Measurements from ENCODE around the gene CCDC17.

DNA sequence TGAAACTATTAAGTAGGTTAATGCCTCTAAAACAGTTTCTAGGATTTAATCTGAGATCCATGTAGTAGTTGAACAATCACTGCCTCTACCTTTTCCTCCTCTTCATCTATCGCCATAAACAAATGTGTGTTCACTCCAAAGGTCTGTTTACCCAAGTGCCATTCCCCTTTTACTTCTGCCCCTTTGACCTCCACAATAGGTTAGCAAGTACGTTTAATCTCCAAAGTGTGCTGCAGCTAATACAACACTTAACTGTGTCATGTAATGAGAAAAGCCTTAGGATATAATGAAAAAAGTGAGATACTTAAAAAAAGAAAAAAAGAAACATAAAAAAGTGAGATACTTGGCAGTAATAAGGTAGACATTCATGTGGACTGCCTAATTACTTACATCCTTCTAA lies 34.3 kb upstream of the CCDC17 start:
- TF ChIP-seq POLR2A (IDR thresholded peaks at IDR 0.05; ENCODE audit: low read length): no peak
- no peak for TF ChIP-seq GATA1 (IDR thresholded peaks at IDR 0.05; ENCODE audit: low read depth, low read length)
